Chondrocyte (in vitro differentiated cells): ENCODE measurements around the gene EIF5. TPM values are rescaled to one million over a fixed set of nuclear protein-coding genes. Genes with fewer than 3 reads are reported as not detected.

Source experiments
- DNase-seq: peaks from one replicate; pipeline ENCODE4 v3.0.0; 2021; ENCODE audit warnings: mixed read lengths, low spot score
- H3K27ac Mint-ChIP-seq: one replicate; pipeline ENCODE4 v1.8.0; 2021; ENCODE audit warnings: mild to moderate bottlenecking, moderate library complexity, mixed read lengths; ENCODE audit not compliant: unreplicated experiment
- H3K27me3 Mint-ChIP-seq: 2 replicates; pipeline ENCODE4 v1.8.0; 2021; ENCODE audit warnings: low read depth, mixed read lengths
- H3K36me3 Mint-ChIP-seq: 2 replicates; pipeline ENCODE4 v1.8.0; 2021; ENCODE audit warnings: low read depth, mixed read lengths
- H3K4me1 Mint-ChIP-seq: 2 replicates; pipeline ENCODE4 v1.8.0; 2021; ENCODE audit warnings: low read depth, mild to moderate bottlenecking, mixed read lengths
- H3K4me3 Mint-ChIP-seq: one replicate; pipeline ENCODE4 v1.8.0; 2021; ENCODE audit warnings: mild to moderate bottlenecking, moderate library complexity, mixed read lengths; ENCODE audit not compliant: unreplicated experiment
- H3K9me3 Mint-ChIP-seq: 2 replicates; pipeline ENCODE4 v1.8.0; 2021; ENCODE audit warnings: low read depth, mixed read lengths
- CTCF ChIP-seq: fragments of 200-600 bp; sonication (generic); IDR thresholded peaks from 2 replicates; pipeline ENCODE4 v1.5.0; 2021; ENCODE audit warnings: antibody characterized with exemption, mild to moderate bottlenecking, moderate library complexity
- total RNA-seq: library from RNA; stranded (reverse); gene quantifications from 3 replicates; pipeline ENCODE4 v1.2.1, GENCODE V29; 2021

The EIF5 gene
- total RNA-seq, 1 donor from 2014 or later = 212 TPM

GRCh38 chr14:103319422-103319821 is 14.6 kb upstream of the EIF5 start:
- no peaks in the 10 kb centered on the region for H3K9me3 Mint-ChIP-seq
- DNase-seq = no peak
- peaks cover 1% of the 10 kb centered on the region for H3K27me3 Mint-ChIP-seq
- H3K36me3 Mint-ChIP-seq = no peaks in the 10 kb centered on the region
- no peak overlapping the region for H3K4me3 Mint-ChIP-seq
- TF ChIP-seq CTCF = no peak
- H3K27ac Mint-ChIP-seq = no peak overlapping the region
- no peaks in the 10 kb centered on the region for H3K4me1 Mint-ChIP-seq

GRCh38 chr14:103326078-103326477 is 8.0 kb upstream of the EIF5 start:
- H3K4me1 Mint-ChIP-seq = no peaks in the 10 kb centered on the region
- H3K36me3 Mint-ChIP-seq = no peaks in the 10 kb centered on the region
- H3K9me3 Mint-ChIP-seq = no peaks in the 10 kb centered on the region
- no peak overlapping the region for H3K4me3 Mint-ChIP-seq
- no peak overlapping the region for H3K27ac Mint-ChIP-seq
- peaks cover 2% of the 10 kb centered on the region for H3K27me3 Mint-ChIP-seq
- DNase-seq = peak; percentile 19
- no peak for TF ChIP-seq CTCF

- TF ChIP-seq CTCF = no peak
- Mint-ChIP-seq H3K4me3 (no peak overlapping the region), H3K36me3 (no peaks in the 10 kb centered on the region), H3K4me1 (peaks cover 11% of the 10 kb centered on the region), H3K27me3 (peaks cover 2% of the 10 kb centered on the region), H3K27ac (no peak overlapping the region), H3K9me3 (no peaks in the 10 kb centered on the region)
- peak; percentile 33 for DNase-seq
Measured at GRCh38 chr14:103328941-103329340, 5.1 kb upstream of the EIF5 start.

- Mint-ChIP-seq H3K36me3 (no peaks in the 10 kb centered on the region), H3K27me3 (peaks cover 2% of the 10 kb centered on the region), H3K9me3 (no peaks in the 10 kb centered on the region), H3K4me3 (no peak overlapping the region), H3K4me1 (peaks cover 11% of the 10 kb centered on the region), H3K27ac (no peak overlapping the region)
- no peak for TF ChIP-seq CTCF
- DNase-seq = no peak
Measured at GRCh38 chr14:103329401-103330347, 4.4 kb upstream of the EIF5 start.

GRCh38 chr14:103330536-103330935 is 3.5 kb upstream of the EIF5 start:
- no peaks in the 10 kb centered on the region for H3K9me3 Mint-ChIP-seq
- peaks cover 16% of the 10 kb centered on the region for H3K4me1 Mint-ChIP-seq
- H3K27me3 Mint-ChIP-seq = peaks cover 2% of the 10 kb centered on the region
- no peak for DNase-seq
- TF ChIP-seq CTCF = no peak
- H3K4me3 Mint-ChIP-seq = no peak overlapping the region
- H3K36me3 Mint-ChIP-seq = peaks cover 4% of the 10 kb centered on the region
- H3K27ac Mint-ChIP-seq = no peak overlapping the region
